DMS79 treated with DMSO at 0.1 percent for 48 hours (cell line): ENCODE measurements around the gene ANKRD9.
A peak's percentile ranks its signal among the peaks of the same experiment; 100 is the strongest.
"Not testable (repeated sequence)": the region's sequence is repeated elsewhere in the genome, so short reads cannot be mapped to it uniquely, and the experiment has no call there.

Source experiments
- DNase-seq: peaks from one replicate; lab custom pipeline; 2025; lab: John Stamatoyannopoulos, UW

The ANKRD9 gene

GRCh38 chr14:102509746-102510615 is at the start of gene ANKRD9:
Gene ANKRD9 (minus strand): TSS chr14:102509776. CDS start chr14:102507889, 1,887 bp downstream.
- peak; percentile 95 for DNase-seq

GRCh38 chr14:102558556-102558955 is 49.0 kb upstream of the ANKRD9 start:
- DNase-seq, result no peak

GRCh38 chr14:102557434-102558226 is 48.1 kb upstream of the ANKRD9 start:
- DNase-seq, result no peak

GRCh38 chr14:102556098-102556677 is 46.6 kb upstream of the ANKRD9 start:
- no peak for DNase-seq

GRCh38 chr14:102554821-102555819 is 45.5 kb upstream of the ANKRD9 start:
- DNase-seq, result peak; percentile 74

- DNase-seq, result no peak
These were observed 42.6 kb upstream of the ANKRD9 start for GRCh38 chr14:102551995-102552705.

GRCh38 chr14:102550927-102551401 is 41.4 kb upstream of the ANKRD9 start:
- not testable (repeated sequence) for DNase-seq

- DNase-seq, result no peak
These were observed 39.2 kb upstream of the ANKRD9 start for GRCh38 chr14:102548616-102549240.

GRCh38 chr14:102545461-102546265 is 36.1 kb upstream of the ANKRD9 start:
- no peak for DNase-seq

GRCh38 chr14:102544747-102545460 is 35.3 kb upstream of the ANKRD9 start:
- no peak for DNase-seq

GRCh38 chr14:102544046-102544746 is 34.6 kb upstream of the ANKRD9 start:
- no peak for DNase-seq

- DNase-seq, result no peak
These were observed 32.2 kb upstream of the ANKRD9 start for GRCh38 chr14:102541771-102542170.

GRCh38 chr14:102541029-102541491 is 31.5 kb upstream of the ANKRD9 start:
- DNase-seq, result not testable (repeated sequence)

GRCh38 chr14:102540315-102541028 is 30.9 kb upstream of the ANKRD9 start:
- DNase-seq, result peak; percentile 92

- DNase-seq, result peak; percentile 92
These were observed 30.2 kb upstream of the ANKRD9 start for GRCh38 chr14:102539544-102540314.
